HEK293 (cell line): ENCODE results near the gene ACVR2B.

Source experiments
- CTCF ChIA-PET: fragments of 350-600 bp; formaldehyde crosslinking; extraction: SDS; loops from one replicate; lab custom pipeline; 2021; ENCODE audit warnings: antibody characterized with exemption; lab: Yijun Ruan, JAX
- POLR2A ChIA-PET: fragments of 300-600 bp; formaldehyde crosslinking; extraction: SDS; loops from one replicate; lab custom pipeline; 2020; ENCODE audit warnings: antibody characterized with exemption, inconsistent platforms; lab: Yijun Ruan, JAX
- H3K27ac ChIP-seq: fragments of 200-500 bp; sonication (Bioruptor generic); 2 replicates; pipeline ENCODE4 v1.5.1; 2014; ENCODE audit warnings: low read depth, low read length, control low read depth, inconsistent platforms; ENCODE audit errors: extremely low read depth
- H3K36me3 ChIP-seq, 2 experiments: fragments of 200-500 bp in 1 of 2; sonication (Bioruptor generic) in 1 of 2; 1 replicate in 1 of 2; 2 replicates in 1 of 2; pipeline ENCODE4 v1.5.1; 2014 to 2017; ENCODE audit warnings: inconsistent platforms in 2 of 2, low read length in 2 of 2; ENCODE audit not compliant: control insufficient read depth in 2 of 2, insufficient read depth in 1 of 2
- H3K4me1 ChIP-seq: fragments of 200-500 bp; sonication (Bioruptor generic); 2 replicates; pipeline ENCODE4 v1.5.1; 2014; ENCODE audit warnings: mild to moderate bottlenecking, low read length, inconsistent platforms; ENCODE audit not compliant: control insufficient read depth, insufficient read depth
- H3K4me3 ChIP-seq: 2 replicates; pipeline ENCODE4 v1.5.1; 2011; ENCODE audit warnings: low read depth, mild to moderate bottlenecking, control low read depth, low read length, moderate library complexity
- H3K9me3 ChIP-seq: fragments of 200-500 bp; sonication (Bioruptor generic); 2 replicates; pipeline ENCODE4 v1.5.1; 2014; ENCODE audit warnings: low read depth, low read length, inconsistent platforms; ENCODE audit not compliant: control insufficient read depth, insufficient read depth
- CTCF ChIP-seq: fragments of 450-650 bp; formaldehyde crosslinking; IDR thresholded peaks from 2 replicates; pipeline ENCODE4 v1.5.1; 2016; ENCODE audit warnings: missing biosample characterization, missing genetic modification characterization
- EGR2 ChIP-seq: fragments of 450-650 bp; formaldehyde crosslinking; IDR thresholded peaks from 2 replicates; pipeline ENCODE4 v1.5.1; 2016; ENCODE audit warnings: low read depth, missing biosample characterization, missing genetic modification characterization
- INSM2 ChIP-seq: fragments of 450-650 bp; formaldehyde crosslinking; IDR thresholded peaks from 2 replicates; pipeline ENCODE4 v1.5.1; 2016; ENCODE audit warnings: missing biosample characterization, missing genetic modification characterization
- PRDM10 ChIP-seq: fragments of 450-650 bp; formaldehyde crosslinking; IDR thresholded peaks from 2 replicates; pipeline ENCODE4 v1.5.1; 2016; ENCODE audit warnings: missing biosample characterization, missing genetic modification characterization
- SP3 ChIP-seq: fragments of 450-650 bp; formaldehyde crosslinking; IDR thresholded peaks from 2 replicates; pipeline ENCODE4 v1.5.1; 2016; ENCODE audit warnings: missing biosample characterization, missing genetic modification characterization
- SP7 ChIP-seq: fragments of 450-650 bp; formaldehyde crosslinking; IDR thresholded peaks from 2 replicates; pipeline ENCODE4 v1.5.1; 2016; ENCODE audit warnings: missing biosample characterization, missing genetic modification characterization
- ZBTB17 ChIP-seq: fragments of 450-650 bp; formaldehyde crosslinking; IDR thresholded peaks from 2 replicates; pipeline ENCODE4 v1.5.1; 2016; ENCODE audit warnings: missing biosample characterization, missing genetic modification characterization
- ZBTB21 ChIP-seq: fragments of 450-650 bp; formaldehyde crosslinking; IDR thresholded peaks from 2 replicates; pipeline ENCODE4 v1.5.1; 2017; ENCODE audit warnings: missing biosample characterization, missing genetic modification characterization
- ZBTB26 ChIP-seq: fragments of 450-650 bp; formaldehyde crosslinking; optimal IDR thresholded peaks from 2 replicates; pipeline ENCODE3; 2016; ENCODE audit warnings: missing biosample characterization, mild to moderate bottlenecking, missing genetic modification characterization
- ZBTB8A ChIP-seq: fragments of 450-650 bp; formaldehyde crosslinking; IDR thresholded peaks from 2 replicates; pipeline ENCODE4 v1.5.1; 2016; ENCODE audit warnings: missing biosample characterization, missing genetic modification characterization
- ZEB2 ChIP-seq: fragments of 450-650 bp; formaldehyde crosslinking; IDR thresholded peaks from 2 replicates; pipeline ENCODE4 v1.5.1; 2016; ENCODE audit warnings: missing biosample characterization, missing genetic modification characterization
- ZFHX2 ChIP-seq: fragments of 450-650 bp; formaldehyde crosslinking; conservative IDR thresholded peaks from 2 replicates; pipeline ENCODE4 v1.5.1; 2016; ENCODE audit warnings: missing biosample characterization, missing genetic modification characterization
- ZNF133 ChIP-seq: fragments of 450-650 bp; formaldehyde crosslinking; IDR thresholded peaks from 2 replicates; pipeline ENCODE4 v1.5.1; 2016; ENCODE audit warnings: missing biosample characterization, missing genetic modification characterization
- ZNF140 ChIP-seq: fragments of 450-650 bp; formaldehyde crosslinking; IDR thresholded peaks from 2 replicates; pipeline ENCODE4 v1.5.1; 2016; ENCODE audit warnings: missing biosample characterization, missing genetic modification characterization
- ZNF335 ChIP-seq: fragments of 450-650 bp; formaldehyde crosslinking; conservative IDR thresholded peaks from 2 replicates; pipeline ENCODE4 v1.5.1; 2016; ENCODE audit warnings: missing biosample characterization, missing genetic modification characterization
- ZNF391 ChIP-seq: fragments of 450-650 bp; formaldehyde crosslinking; IDR thresholded peaks from 2 replicates; pipeline ENCODE4 v1.5.1; 2016; ENCODE audit warnings: low read depth, missing biosample characterization, missing genetic modification characterization, borderline replicate concordance
- ZNF433 ChIP-seq: fragments of 450-650 bp; formaldehyde crosslinking; IDR thresholded peaks from 2 replicates; pipeline ENCODE4 v1.5.1; 2016; ENCODE audit warnings: missing biosample characterization, missing genetic modification characterization, low read depth
- ZNF501 ChIP-seq: fragments of 450-650 bp; formaldehyde crosslinking; IDR thresholded peaks from 2 replicates; pipeline ENCODE4 v1.5.1; 2016; ENCODE audit warnings: missing biosample characterization, missing genetic modification characterization
- ZNF555 ChIP-seq: fragments of 450-650 bp; formaldehyde crosslinking; conservative IDR thresholded peaks from 2 replicates; pipeline ENCODE4 v1.5.1; 2017; ENCODE audit warnings: missing biosample characterization, mild to moderate bottlenecking, missing genetic modification characterization, inconsistent platforms
- ZNF596 ChIP-seq: fragments of 450-650 bp; IDR thresholded peaks from 2 replicates; pipeline ENCODE4 v1.5.0; 2018; ENCODE audit warnings: missing biosample characterization, mild to moderate bottlenecking, missing genetic modification characterization, moderate library complexity
- ZNF660 ChIP-seq: fragments of 450-650 bp; IDR thresholded peaks from 2 replicates; pipeline ENCODE4 v1.5.1; 2018; ENCODE audit warnings: missing biosample characterization, mild to moderate bottlenecking, missing genetic modification characterization
- ZNF747 ChIP-seq: fragments of 450-650 bp; formaldehyde crosslinking; IDR thresholded peaks from 2 replicates; pipeline ENCODE4 v1.5.1; 2016; ENCODE audit warnings: missing biosample characterization, missing genetic modification characterization
- ZSCAN30 ChIP-seq: fragments of 450-650 bp; IDR thresholded peaks from 2 replicates; pipeline ENCODE4 v1.5.1; 2018; ENCODE audit warnings: missing biosample characterization, mild to moderate bottlenecking, missing genetic modification characterization, moderate library complexity

ACVR2B gene

GRCh38 chr3:38496131-38496910 is 42.6 kb downstream of the ACVR2B start, which contains the start of gene EXOG (continued):
- TF ChIP-seq ZBTB26 (tag by site-specific recombination) (peak; percentile 48), ZBTB17 (peak; percentile 51; the same call in 1 of the 2 replicates), CTCF (peak; percentile 79), ZBTB21 (tag by site-specific recombination) (0 out of 2 replicates have a peak, but pooled peaks have one; percentile 28), ZEB2 (peak; percentile 49; the same call in 1 of the 2 replicates), ZFHX2 (tag by site-specific recombination) (peak; percentile 70), EGR2 (peak; percentile 45; the same call in 1 of the 2 replicates)

- POLR2A ChIA-PET = interaction anchor here (0.6 to 1.0 kb wide), 4 partner anchors 22 to 562 kb away, joined by 4 to 6 read pairs (median 4); no protein-coding TSS in a partner anchor
- TF ChIP-seq ZNF133 (tag by site-specific recombination) (no peak), PRDM10 (tag by site-specific recombination) (peak; percentile 41), ZNF335 (tag by site-specific recombination) (peak; percentile 7)
These were observed 43.3 kb downstream of the ACVR2B start for GRCh38 chr3:38497031-38497430.

GRCh38 chr3:38500688-38501417 is 47.2 kb downstream of the ACVR2B start:
- ChIA-PET POLR2A (no interaction called here), CTCF (interaction anchor here (0.7 to 1.2 kb wide), 2 partner anchors 20 to 21 kb away, joined by 3 to 4 read pairs; no protein-coding TSS in a partner anchor)
- H3K36me3 ChIP-seq = peaks cover 4 to 68% of the 10 kb centered on the region in 2 experiments
- no peaks in the 10 kb centered on the region for H3K9me3 ChIP-seq
- H3K27ac ChIP-seq = no peak overlapping the region
- no peak overlapping the region for H3K4me3 ChIP-seq
- no peaks in the 10 kb centered on the region for H3K4me1 ChIP-seq
- TF ChIP-seq ZBTB8A (tag by site-specific recombination) (no peak), ZNF140 (tag by site-specific recombination) (no peak), ZNF391 (tag by site-specific recombination) (no peak), ZNF555 (tag by site-specific recombination) (no peak), SP7 (tag by site-specific recombination) (no peak), ZNF596 (no peak), ZNF501 (tag by site-specific recombination) (no peak), ZNF433 (tag by site-specific recombination) (no peak), ZNF747 (tag by site-specific recombination) (no peak), ZNF660 (tag by site-specific recombination) (no peak), INSM2 (no peak), ZSCAN30 (tag by site-specific recombination) (no peak), SP3 (tag by site-specific recombination) (no peak)

More at GRCh38 chr3:38497031-38497430, 43.3 kb downstream of the ACVR2B start:
- Histone ChIP-seq H3K9me3 (no peaks in the 10 kb centered on the region), H3K27ac (no peak overlapping the region), H3K36me3 (peaks cover 0 to 41% of the 10 kb centered on the region in 2 experiments; a peak in 2 of 3 replicates), H3K4me3 (peak overlapping the region; percentile 82), H3K4me1 (no peaks in the 10 kb centered on the region)
- CTCF ChIA-PET = interaction anchor here (0.5 to 1.6 kb wide), 13 partner anchors 10 to 1189 kb away, joined by 3 to 13 read pairs (median 4); no protein-coding TSS in a partner anchor
